HepG2 (cell line): ENCODE data around the gene ZNF284. TPM values are rescaled to one million over a fixed set of nuclear protein-coding genes. Genes with fewer than 3 reads are reported as not detected.
A peak's percentile ranks its signal among the peaks of the same experiment; 100 is the strongest.

ENCODE experiments used
- GATA4 ChIP-seq: sonication (generic); IDR thresholded peaks from 2 replicates; pipeline ENCODE4 v1.6.1; 2016; ENCODE audit warnings: antibody characterized with exemption, low read depth, borderline replicate concordance
- GMEB2 ChIP-seq: IDR thresholded peaks from 2 replicates; pipeline ENCODE4 v1.6.1; 2016; ENCODE audit warnings: missing biosample characterization, missing genetic modification reagents, low read depth
- GRHL1 ChIP-seq: sonication (generic); formaldehyde crosslinking; conservative IDR thresholded peaks from 2 replicates; pipeline ENCODE4 v1.8.0; 2022; ENCODE audit warnings: missing genetic modification reagents
- HOXA5 ChIP-seq: sonication (generic); formaldehyde crosslinking; IDR thresholded peaks from 2 replicates; pipeline ENCODE4 v1.4.0; 2020; ENCODE audit warnings: missing genetic modification reagents
- MAFF ChIP-seq: IDR thresholded peaks from 2 replicates; pipeline ENCODE4 v1.6.1; 2011; ENCODE audit warnings: low read depth, low read length, improper control_type of control experiment
- MEF2D ChIP-seq: sonication (generic); formaldehyde crosslinking; IDR thresholded peaks from 2 replicates; pipeline ENCODE4 v1.5.1; 2020; ENCODE audit warnings: mild to moderate bottlenecking, missing genetic modification reagents
- MYC ChIP-seq: sonication (generic); formaldehyde crosslinking; IDR thresholded peaks from 2 replicates; pipeline ENCODE4 v1.9.0; 2021; ENCODE audit warnings: missing genetic modification reagents, borderline replicate concordance
- NR1H2 ChIP-seq: sonication (generic); formaldehyde crosslinking; IDR thresholded peaks from 2 replicates; pipeline ENCODE4 v1.8.1; 2022; ENCODE audit warnings: low read depth, missing genetic modification reagents, borderline replicate concordance
- POLR2AphosphoS5 ChIP-seq: IDR thresholded peaks from 2 replicates; pipeline ENCODE4 v1.6.1; 2012; ENCODE audit warnings: low read depth, low read length
- SNAPC4 ChIP-seq: sonication (generic); formaldehyde crosslinking; IDR thresholded peaks from 2 replicates; pipeline ENCODE4 v1.4.0; 2020; ENCODE audit warnings: mild to moderate bottlenecking, missing genetic modification reagents
- TAF1 ChIP-seq: sonication (generic); formaldehyde crosslinking; IDR thresholded peaks from 2 replicates; pipeline ENCODE4 v1.4.0; 2020; ENCODE audit warnings: missing genetic modification reagents
- THAP11 ChIP-seq: IDR thresholded peaks from 2 replicates; pipeline ENCODE4 v1.6.1; 2016; ENCODE audit warnings: missing biosample characterization, missing genetic modification reagents
- ZGPAT ChIP-seq: IDR thresholded peaks from 2 replicates; pipeline ENCODE4 v1.6.1; 2016; ENCODE audit warnings: mild to moderate bottlenecking
- ZNF136 ChIP-seq: sonication (generic); formaldehyde crosslinking; IDR thresholded peaks from 2 replicates; pipeline ENCODE4 v1.8.1; 2022; ENCODE audit warnings: low read depth, mild to moderate bottlenecking, moderate library complexity, missing genetic modification reagents
- ZNF138 ChIP-seq: sonication (generic); formaldehyde crosslinking; IDR thresholded peaks from 2 replicates; pipeline ENCODE4 v1.5.0; 2020; ENCODE audit warnings: mild to moderate bottlenecking, low read depth, missing genetic modification reagents
- ZNF503 ChIP-seq: sonication (generic); formaldehyde crosslinking; IDR thresholded peaks from 2 replicates; pipeline ENCODE4 v1.4.0; 2020; ENCODE audit warnings: missing genetic modification reagents
- ZNF619 ChIP-seq: sonication (generic); formaldehyde crosslinking; IDR thresholded peaks from 2 replicates; pipeline ENCODE4 v1.4.0; 2020; ENCODE audit warnings: mild to moderate bottlenecking, missing genetic modification reagents
- polyA plus RNA-seq, 8 experiments: library from polyadenylated mRNA; depleted of rRNA in 3 of 8; stranded (reverse) in 7 of 8; unstranded in 1 of 8; fragments of >200 nt; fragmentation: Illumina TruSeq in 4 of 8; extraction: Trizol in 4 of 8; gene quantifications; 2 replicates each; pipeline versions ENCODE4 v1.2.1 to v1.2.3, GENCODE V29; 2011 to 2016; ENCODE audit warnings: low read depth in 4 of 8, missing spikeins in 1 of 8, mixed read lengths in 1 of 8; ENCODE audit not compliant: insufficient read depth in 1 of 8
- total RNA-seq, 5 experiments: library from RNA; depleted of rRNA; stranded (reverse); fragments of >200 nt; fragmentation: Illumina TruSeq; extraction: Trizol; gene quantifications; 2 replicates each; pipeline ENCODE4 v1.2.3, GENCODE V29; 2016; ENCODE audit warnings: low read depth in 1 of 5

ZNF284 gene
- total and polyA plus RNA-seq, 2 of the 13 experiments (the other 11 are each of a cell fraction or from before 2014, with no cell fraction given): 1.2 to 2.3 TPM

GRCh38 chr19:44071824-44072542 lies at the start of gene ZNF284 (continued):
- TF ChIP-seq GRHL1 (CRISPR knock-in tag) (no peak), MEF2D (CRISPR knock-in tag) (0 out of 2 replicates have a peak, but pooled peaks have one; percentile 13), HOXA5 (CRISPR knock-in tag) (peak; percentile 56; the same call in 1 of the 2 replicates), ZNF619 (CRISPR knock-in tag) (0 out of 2 replicates have a peak, but pooled peaks have one; percentile 11), TAF1 (CRISPR knock-in tag) (peak; percentile 55; the same call in 1 of the 2 replicates), SNAPC4 (CRISPR knock-in tag) (no peak), MYC (CRISPR knock-in tag) (peak; percentile 42; the same call in 1 of the 2 replicates), THAP11 (peak; percentile 100), MAFF (no peak), ZNF136 (CRISPR knock-in tag) (0 out of 2 replicates have a peak, but pooled peaks have one; percentile 36), GATA4 (no peak), ZNF138 (no peak), GMEB2 (peak; percentile 68), NR1H2 (CRISPR knock-in tag) (no peak), ZGPAT (CRISPR knock-in tag) (peak; percentile 74; the same call in 1 of the 2 replicates), ZNF503 (CRISPR knock-in tag) (no peak), POLR2AphosphoS5 (peak; percentile 61)
